NCI-H2196 treated with DMSO at 0.1 percent for 48 hours (cell line): ENCODE results near the gene CBX1.
"Not testable (repeated sequence)": the region's sequence is repeated elsewhere in the genome, so short reads cannot be mapped to it uniquely, and the experiment has no call there.

ENCODE experiments used
- DNase-seq: peaks from one replicate; lab custom pipeline; 2025; ENCODE audit not compliant: unreplicated experiment; lab: John Stamatoyannopoulos, UW

The CBX1 gene

DNA sequence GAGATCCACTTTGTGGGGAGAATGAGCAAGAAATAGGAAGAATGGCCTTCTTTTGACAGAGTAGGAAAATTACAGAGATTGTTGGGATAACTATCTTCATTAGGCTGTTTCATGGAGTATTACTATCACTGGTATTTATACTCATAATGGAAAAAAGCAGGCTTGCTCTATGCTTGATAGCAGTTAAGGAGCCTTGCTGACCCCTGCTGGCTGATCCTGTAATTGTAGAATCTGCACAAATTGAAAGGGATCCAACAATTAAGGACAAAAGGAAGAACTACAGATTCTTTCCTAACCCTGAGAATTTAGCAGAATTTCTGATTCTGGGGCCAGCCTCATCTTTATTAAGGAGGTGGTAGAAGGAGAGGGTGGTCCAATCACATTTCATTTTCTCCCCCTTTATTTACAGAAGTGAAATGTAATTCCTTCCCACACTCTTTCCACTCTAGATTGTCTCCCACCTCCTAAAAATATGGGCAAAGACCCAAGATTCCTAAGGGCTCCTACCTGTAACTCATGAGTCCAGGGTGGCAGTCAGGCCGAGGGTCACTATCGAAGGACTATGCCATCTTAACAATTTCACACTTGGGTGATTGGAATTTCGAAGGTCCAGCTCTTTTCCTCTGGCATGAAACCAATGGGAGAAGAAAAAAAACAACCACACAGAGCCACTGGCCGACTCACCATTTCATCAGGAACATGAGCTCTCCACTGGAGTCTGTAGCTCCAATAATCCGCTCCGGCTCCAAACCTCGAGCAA, 26.8 kb downstream of the CBX1 start:
- DNase-seq = peak; percentile 54

GRCh38 chr17:48073566-48074094, 27.6 kb downstream of the CBX1 start:
- DNase-seq = not testable (repeated sequence)

DNA sequence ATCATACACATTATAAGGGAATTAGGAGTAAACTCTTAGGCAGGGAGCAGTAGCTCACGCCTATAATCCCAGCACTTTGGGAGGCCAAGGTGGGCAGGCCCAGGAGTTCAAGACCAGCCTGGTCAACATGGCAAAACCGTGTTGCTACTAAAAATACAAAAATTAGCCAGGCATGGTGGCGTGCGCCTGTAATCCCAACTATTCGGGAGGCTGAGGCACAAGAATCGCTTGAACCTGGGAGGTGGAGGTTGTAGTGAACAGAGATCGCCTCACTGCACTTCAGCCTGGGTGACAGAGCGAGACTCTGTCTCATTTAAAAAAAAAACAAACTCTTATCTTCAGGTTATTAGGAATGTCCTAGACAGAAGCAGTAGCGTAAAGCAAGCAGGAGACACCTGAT, 28.5 kb downstream of the CBX1 start:
- not testable (repeated sequence) for DNase-seq

GRCh38 chr17:48071654-48072053, 29.6 kb downstream of the CBX1 start:
- no peak for DNase-seq

DNA sequence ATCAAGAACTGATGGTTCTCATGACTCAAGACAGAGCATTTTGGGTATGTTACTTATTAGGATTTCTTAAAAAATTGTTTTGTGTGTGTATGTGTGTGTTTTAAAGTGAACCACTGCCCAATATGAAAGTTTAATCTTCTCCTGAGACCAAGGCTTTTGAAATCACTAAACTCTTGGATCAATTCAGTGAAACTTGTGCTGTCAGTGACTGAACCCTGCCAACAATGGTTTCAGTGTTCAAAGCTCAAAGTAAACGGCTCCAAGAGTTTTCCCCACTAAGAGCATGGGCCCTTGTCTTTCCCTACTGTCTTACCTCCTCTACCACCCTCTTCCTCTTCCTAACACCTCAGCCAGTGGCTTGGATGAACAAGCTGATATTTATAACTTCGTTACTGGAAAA, 31.1 kb downstream of the CBX1 start:
- no peak for DNase-seq

DNA sequence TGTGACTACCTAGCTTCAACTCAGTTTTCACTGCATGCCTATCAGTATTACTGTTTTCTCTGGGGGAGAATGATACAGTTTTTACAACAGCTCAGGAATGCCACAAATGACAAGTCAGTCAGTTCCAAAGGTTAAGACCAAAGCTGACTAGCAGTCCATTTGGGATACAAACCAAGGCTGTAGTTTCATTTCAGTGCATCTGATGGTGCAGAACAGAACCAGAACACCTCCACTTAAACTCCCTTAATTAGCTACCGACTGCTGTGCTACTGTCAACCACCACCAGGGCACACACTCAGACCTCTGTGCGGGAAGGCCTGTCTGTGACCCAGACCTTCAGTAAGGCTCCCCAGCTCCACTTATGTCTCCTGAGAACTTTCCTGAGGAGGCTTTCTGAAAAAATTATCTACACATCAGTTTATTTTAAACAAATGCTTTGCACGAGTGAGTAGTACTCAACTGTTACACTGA, 32.8 kb downstream of the CBX1 start:
- no peak for DNase-seq

- DNase-seq = not testable (repeated sequence)
These were observed 33.5 kb downstream of the CBX1 start for GRCh38 chr17:48067808-48068207.

- DNase-seq = no peak
These were observed 34.0 kb downstream of the CBX1 start for GRCh38 chr17:48067245-48067644.

DNA sequence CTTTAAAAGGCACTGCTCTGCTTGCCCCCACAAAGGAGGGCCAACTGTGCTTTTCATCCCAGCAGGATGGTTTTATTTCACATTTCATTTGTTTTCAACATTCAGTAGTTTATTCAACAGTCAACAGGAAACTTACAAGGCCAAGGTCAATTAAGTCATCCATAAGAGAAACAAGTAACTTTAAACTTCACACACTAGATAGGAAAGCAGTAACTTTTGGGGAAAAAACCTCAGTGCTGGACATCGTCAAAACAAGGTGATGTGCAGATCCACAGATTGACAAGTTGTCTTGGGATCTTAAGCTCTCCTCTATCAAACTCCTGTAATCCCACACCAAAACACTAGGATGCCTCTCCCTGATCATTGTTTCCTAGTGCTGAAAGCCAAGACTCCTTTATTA, 34.6 kb downstream of the CBX1 start:
- no peak for DNase-seq

GRCh38 chr17:48066192-48066591, 35.1 kb downstream of the CBX1 start:
- DNase-seq = no peak

- DNase-seq = no peak
These were observed 36.6 kb downstream of the CBX1 start for GRCh38 chr17:48064638-48065037.

GRCh38 chr17:48062273-48062672, 39.0 kb downstream of the CBX1 start:
- DNase-seq = no peak

GRCh38 chr17:48060249-48060648, 41.0 kb downstream of the CBX1 start:
- DNase-seq = no peak

- no peak for DNase-seq
These were observed 42.1 kb downstream of the CBX1 start for GRCh38 chr17:48059125-48059668.

- no peak for DNase-seq
These were observed 42.7 kb downstream of the CBX1 start for GRCh38 chr17:48058393-48059124.

DNA sequence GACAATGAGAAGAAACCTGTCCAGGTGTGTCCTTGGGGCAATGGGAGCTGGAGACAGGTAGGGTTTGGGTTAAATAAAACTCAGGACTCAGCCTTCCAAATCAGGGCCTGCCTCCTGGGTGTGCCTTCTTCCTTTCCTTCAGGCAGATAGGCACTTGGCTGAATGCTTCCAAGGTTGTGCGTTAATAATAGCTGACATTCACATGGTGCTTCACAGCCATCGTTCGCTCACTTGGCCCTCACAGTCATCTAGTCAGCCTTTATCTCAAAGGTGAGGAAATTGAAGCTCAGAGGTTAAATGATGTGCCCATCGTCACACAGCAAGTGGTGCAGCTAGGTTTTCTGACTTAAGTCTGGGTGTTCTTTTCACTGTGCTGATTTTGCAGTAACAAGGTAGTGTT, 43.7 kb downstream of the CBX1 start:
- DNase-seq = no peak

GRCh38 chr17:48056879-48057278, 44.4 kb downstream of the CBX1 start:
- DNase-seq = no peak

DNA sequence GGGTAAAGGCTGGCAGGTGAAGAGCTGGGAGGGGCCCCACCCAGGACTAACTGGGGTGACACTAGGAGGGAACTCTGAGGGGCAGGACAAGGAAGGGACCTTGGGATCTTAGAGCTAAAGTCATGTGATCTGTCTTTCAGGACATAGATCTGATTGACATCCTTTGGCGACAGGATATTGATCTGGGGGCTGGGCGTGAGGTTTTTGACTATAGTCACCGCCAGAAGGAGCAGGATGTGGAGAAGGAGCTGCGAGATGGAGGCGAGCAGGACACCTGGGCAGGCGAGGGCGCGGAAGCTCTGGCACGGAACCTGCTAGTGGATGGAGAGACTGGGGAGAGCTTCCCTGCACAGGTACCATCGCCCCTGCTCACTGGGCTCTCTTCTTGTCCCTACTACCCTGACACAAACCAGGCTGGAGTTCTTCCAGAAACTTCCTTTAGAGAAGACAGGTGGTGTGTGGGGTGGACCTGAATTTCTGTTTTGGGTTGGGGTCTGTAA, 45.0 kb downstream of the CBX1 start:
- no peak for DNase-seq

DNA sequence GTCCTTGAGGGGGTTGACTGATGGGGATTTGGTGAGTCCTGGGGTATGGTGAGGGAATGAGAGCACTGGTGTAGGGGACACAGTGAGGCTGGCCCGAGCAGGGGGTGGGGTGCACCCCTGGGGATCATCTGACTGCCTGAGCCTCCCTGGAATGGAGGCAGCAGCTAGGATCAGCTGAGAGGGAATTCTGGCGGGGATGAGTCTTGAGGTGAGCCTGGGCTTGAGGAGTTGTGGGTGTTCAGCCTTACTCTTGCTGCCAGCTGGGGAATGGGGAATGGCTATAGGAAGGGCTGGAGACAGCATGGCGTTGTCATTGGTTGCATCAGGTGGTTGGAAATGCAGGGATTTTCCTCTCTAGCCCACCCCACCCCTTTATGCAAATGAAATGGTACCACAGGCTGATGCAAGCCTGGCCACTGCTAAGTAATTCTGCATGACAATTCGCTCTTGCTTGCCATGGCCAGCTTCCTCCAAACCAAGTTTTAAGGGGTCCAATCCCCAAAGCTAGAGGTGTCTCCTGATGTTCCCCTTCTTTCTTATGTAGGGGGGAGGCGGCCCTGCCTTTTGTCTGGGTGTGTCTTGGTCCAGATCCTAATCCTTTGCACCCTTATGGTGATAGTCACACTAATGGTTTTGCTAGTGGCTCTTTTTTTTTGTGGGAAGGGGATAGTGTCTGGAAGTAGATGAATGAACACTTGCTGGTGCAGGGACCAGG, 45.6 kb downstream of the CBX1 start:
- no peak for DNase-seq

GRCh38 chr17:48054238-48055185, 46.8 kb downstream of the CBX1 start:
- peak; percentile 97 for DNase-seq
